Mesothelial cell of epicardium (in vitro differentiated cells): ENCODE data around the gene XRCC2. TPM values are rescaled to one million over a fixed set of nuclear protein-coding genes. Genes with fewer than 3 reads are reported as not detected.

Experiments
- DNase-seq, 2 experiments: peaks; one replicate each; pipeline ENCODE4 v3.0.0; 2021; ENCODE audit warnings: low spot score in 2 of 2; ENCODE audit not compliant: unreplicated experiment in 2 of 2
- H3K27ac Mint-ChIP-seq: 2 replicates; pipeline ENCODE4 v1.8.0; 2021; ENCODE audit warnings: mixed read lengths
- H3K27me3 Mint-ChIP-seq: 2 replicates; pipeline ENCODE4 v1.8.0; 2021; ENCODE audit warnings: low read depth, mixed read lengths
- H3K36me3 Mint-ChIP-seq: 2 replicates; pipeline ENCODE4 v1.8.0; 2021; ENCODE audit warnings: mixed read lengths
- H3K4me1 Mint-ChIP-seq: 2 replicates; pipeline ENCODE4 v1.8.0; 2021; ENCODE audit warnings: mixed read lengths
- H3K4me3 Mint-ChIP-seq: 2 replicates; pipeline ENCODE4 v1.8.0; 2021; ENCODE audit warnings: mild to moderate bottlenecking, moderate library complexity, mixed read lengths
- H3K9me3 Mint-ChIP-seq: 2 replicates; pipeline ENCODE4 v1.8.0; 2021; ENCODE audit warnings: mixed read lengths
- total RNA-seq: library from RNA; stranded (reverse); gene quantifications from 3 replicates; pipeline ENCODE4 v1.2.1, GENCODE V29; 2021
- TF ChIP-seq, protein P1 (sequence below): fragments of 200-600 bp; sonication (generic); IDR thresholded peaks from one replicate; pipeline ENCODE4 v1.5.0; 2021; ENCODE audit warnings: antibody characterized with exemption; ENCODE audit not compliant: unreplicated experiment

The XRCC2 gene
- total RNA-seq, 1 donor from 2014 or later = 7.0 TPM

DNA sequence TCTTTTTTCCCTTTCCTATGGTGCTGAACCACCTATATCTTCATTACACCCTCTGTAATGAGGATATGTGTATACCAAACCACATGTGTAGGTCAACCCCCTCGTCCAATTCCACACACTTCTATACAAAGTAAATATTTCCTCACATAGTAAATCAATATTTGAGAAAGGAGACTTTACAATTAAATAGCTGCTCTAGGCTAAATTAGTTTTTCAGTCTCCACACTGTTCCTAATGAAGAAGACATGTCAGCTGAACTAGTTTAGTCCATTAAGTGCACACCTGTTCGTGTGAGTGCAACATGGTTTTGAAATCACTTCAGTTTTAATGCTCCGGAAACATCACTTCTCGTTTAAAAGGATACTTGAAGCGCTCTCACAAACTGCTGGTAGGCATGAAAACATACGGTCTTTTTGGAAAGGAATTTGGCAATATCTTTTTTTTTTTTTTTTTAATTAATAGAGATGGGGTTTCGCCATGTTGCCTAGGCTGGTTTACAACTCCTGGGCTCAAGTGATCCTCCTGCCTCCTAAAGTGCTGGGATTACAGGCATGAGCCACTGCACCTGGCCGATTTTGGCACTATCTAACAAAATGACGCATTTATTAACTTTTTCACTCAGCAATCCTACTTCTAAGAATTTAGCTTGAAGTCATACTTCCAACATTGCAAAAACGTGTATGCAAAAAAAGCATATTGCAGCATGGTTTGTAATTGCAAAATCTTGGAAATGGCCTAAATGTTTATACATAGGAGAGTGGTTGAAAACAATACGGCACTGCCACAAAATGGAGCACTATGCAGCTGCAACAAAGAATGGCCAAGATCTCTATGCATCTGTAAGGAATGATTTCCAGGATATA, 2.1 kb upstream of the XRCC2 start:
- TF ChIP-seq, protein P1, sequence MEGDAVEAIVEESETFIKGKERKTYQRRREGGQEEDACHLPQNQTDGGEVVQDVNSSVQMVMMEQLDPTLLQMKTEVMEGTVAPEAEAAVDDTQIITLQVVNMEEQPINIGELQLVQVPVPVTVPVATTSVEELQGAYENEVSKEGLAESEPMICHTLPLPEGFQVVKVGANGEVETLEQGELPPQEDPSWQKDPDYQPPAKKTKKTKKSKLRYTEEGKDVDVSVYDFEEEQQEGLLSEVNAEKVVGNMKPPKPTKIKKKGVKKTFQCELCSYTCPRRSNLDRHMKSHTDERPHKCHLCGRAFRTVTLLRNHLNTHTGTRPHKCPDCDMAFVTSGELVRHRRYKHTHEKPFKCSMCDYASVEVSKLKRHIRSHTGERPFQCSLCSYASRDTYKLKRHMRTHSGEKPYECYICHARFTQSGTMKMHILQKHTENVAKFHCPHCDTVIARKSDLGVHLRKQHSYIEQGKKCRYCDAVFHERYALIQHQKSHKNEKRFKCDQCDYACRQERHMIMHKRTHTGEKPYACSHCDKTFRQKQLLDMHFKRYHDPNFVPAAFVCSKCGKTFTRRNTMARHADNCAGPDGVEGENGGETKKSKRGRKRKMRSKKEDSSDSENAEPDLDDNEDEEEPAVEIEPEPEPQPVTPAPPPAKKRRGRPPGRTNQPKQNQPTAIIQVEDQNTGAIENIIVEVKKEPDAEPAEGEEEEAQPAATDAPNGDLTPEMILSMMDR = no peak

DNA sequence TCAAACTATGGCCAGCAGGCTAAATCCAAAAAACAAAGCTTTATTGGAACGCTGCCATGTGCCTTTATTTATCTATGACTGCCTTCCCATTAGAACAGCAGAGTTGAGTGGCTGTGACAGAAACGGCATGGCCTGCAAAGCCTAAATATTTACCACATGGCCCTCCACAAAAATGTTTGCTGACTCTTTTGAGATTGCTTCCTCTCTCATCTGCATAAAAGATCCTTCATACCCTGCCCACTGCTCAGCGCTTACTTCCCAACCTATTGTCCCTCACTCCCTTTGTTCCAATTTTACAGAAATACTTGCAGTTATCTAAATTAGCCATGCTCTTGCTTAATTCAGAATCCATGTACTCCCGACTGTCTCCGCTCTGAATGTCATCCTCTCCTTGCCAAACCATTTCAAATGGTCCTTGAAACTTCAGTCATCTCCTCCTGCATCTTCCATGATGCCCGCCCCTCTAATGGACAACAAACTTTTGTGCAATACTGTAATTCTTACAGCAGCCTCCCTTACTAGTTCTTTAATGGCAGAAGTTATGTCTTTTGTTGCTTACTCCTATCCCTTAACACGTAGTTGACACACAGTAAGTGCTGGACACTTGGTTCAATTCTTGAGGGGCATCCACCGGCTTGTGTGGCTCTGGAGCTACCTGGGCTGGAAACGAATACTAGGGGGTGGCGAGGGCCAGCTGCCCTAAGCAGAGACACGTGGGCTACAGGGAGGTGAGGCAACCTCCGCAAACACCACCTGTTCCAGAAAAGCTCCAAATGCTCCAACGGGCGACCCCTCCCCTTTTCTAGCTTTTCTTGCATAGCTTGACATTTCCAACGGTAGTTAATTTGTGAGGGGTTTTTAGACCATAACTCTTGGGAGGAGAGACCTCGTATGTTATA, 832 bp downstream of the XRCC2 start:
- no peaks in the 10 kb centered on the region for H3K27me3 Mint-ChIP-seq
- H3K27ac Mint-ChIP-seq = peak overlapping the region; percentile 6
- peaks cover 10% of the 10 kb centered on the region for H3K4me1 Mint-ChIP-seq
- H3K4me3 Mint-ChIP-seq = peak overlapping the region; percentile 96
- DNase-seq = no peak
- peaks cover 4% of the 10 kb centered on the region for H3K9me3 Mint-ChIP-seq
- no peaks in the 10 kb centered on the region for H3K36me3 Mint-ChIP-seq
- TF ChIP-seq, protein P1 = no peak

More for the DNA sequence above, 2.1 kb upstream of the XRCC2 start:
- H3K36me3 Mint-ChIP-seq = no peaks in the 10 kb centered on the region
- H3K27me3 Mint-ChIP-seq = no peaks in the 10 kb centered on the region
- DNase-seq = no peak
- peaks cover 10% of the 10 kb centered on the region for H3K4me1 Mint-ChIP-seq
- H3K27ac Mint-ChIP-seq = peak overlapping the region; percentile 48
- peaks cover 4% of the 10 kb centered on the region for H3K9me3 Mint-ChIP-seq
- H3K4me3 Mint-ChIP-seq = peak overlapping the region; percentile 53

DNA sequence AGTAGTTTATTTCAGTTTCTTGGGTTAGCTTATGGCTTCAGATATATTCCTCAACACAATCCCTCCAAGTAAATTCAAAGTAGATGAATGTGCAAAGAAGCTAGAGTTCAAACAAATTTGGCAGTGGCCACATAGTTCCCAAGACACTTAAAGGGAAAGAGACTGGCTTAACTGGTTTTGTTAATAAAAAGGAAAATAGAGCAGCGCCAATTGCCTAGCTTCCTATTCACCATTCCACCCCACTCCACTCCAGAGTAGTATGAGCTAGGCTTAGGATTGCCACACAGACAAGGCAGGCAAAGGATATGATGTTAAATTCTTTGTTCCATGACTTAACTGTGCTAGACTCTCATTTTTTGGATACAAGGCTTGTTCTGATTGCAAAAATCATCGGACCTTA, 2.0 kb downstream of the XRCC2 start:
- H3K27ac Mint-ChIP-seq = no peak overlapping the region
- no peak overlapping the region for H3K4me3 Mint-ChIP-seq
- DNase-seq = no peak
- peaks cover 4% of the 10 kb centered on the region for H3K9me3 Mint-ChIP-seq
- no peaks in the 10 kb centered on the region for H3K27me3 Mint-ChIP-seq
- no peaks in the 10 kb centered on the region for H3K36me3 Mint-ChIP-seq
- H3K4me1 Mint-ChIP-seq = peaks cover 10% of the 10 kb centered on the region
- TF ChIP-seq, protein P1 = no peak

DNA sequence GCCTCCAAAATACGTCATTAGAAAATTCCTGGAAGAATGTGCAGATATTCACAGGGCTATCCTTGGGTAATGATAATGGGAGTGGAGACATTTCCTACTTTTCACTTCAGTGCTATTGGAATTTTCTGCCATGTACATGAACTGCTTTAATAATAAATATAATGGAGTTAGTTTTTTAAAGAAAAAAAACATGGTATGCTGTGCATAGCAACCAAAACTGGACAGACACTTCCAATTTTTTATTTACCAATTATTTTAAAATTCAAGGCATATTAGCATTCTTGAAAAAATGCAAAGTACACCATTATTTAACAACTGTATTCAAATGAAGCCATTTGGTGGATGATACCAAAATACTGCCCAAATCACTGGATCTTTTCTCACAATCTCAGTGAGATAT, 3.3 kb downstream of the XRCC2 start:
- Mint-ChIP-seq H3K27ac (no peak overlapping the region), H3K4me1 (peaks cover 10% of the 10 kb centered on the region), H3K4me3 (no peak overlapping the region), H3K27me3 (no peaks in the 10 kb centered on the region), H3K36me3 (no peaks in the 10 kb centered on the region), H3K9me3 (no peaks in the 10 kb centered on the region)
- TF ChIP-seq, protein P1 = no peak
- no peak for DNase-seq

DNA sequence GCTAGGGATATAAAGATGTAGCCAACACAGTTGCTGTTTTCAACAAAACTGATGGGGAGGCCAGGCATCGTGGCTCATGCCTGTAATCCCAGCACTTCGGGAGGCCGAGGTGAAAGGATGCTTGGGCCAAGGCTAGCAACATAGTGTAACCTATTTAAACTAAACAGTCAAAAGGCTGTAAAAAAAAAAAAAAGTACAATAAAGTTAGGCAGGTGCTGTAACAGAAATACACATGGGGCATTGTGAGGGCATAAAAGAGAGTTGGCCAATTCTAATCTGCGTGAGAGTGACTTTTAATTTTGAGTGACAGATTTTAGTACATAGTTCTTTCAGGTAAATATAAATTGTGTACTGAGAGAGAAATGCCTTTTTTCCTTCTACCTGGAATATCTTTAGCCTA, 6.2 kb downstream of the XRCC2 start:
- TF ChIP-seq, protein P1 = no peak
- no peak for DNase-seq
- no peaks in the 10 kb centered on the region for H3K36me3 Mint-ChIP-seq
- H3K27ac Mint-ChIP-seq = peak overlapping the region; percentile 58
- no peaks in the 10 kb centered on the region for H3K27me3 Mint-ChIP-seq
- no peak overlapping the region for H3K4me3 Mint-ChIP-seq
- H3K4me1 Mint-ChIP-seq = peaks cover 3% of the 10 kb centered on the region
- H3K9me3 Mint-ChIP-seq = no peaks in the 10 kb centered on the region
